H1 (cell line): ENCODE results near the gene MEGF11. TPM values are rescaled to one million over a fixed set of nuclear protein-coding genes. Genes with fewer than 3 reads are reported as not detected.

Experiments used
- CTCF ChIA-PET: fragments of 300-600 bp; sonication (Branson Sonifier 250); formaldehyde crosslinking; loops from one replicate; lab custom pipeline; 2021; ENCODE audit not compliant: partially characterized antibody; lab: Charles Lee
- POLR2A ChIA-PET: fragments of 300-600 bp; sonication (Branson Sonifier 250); formaldehyde crosslinking; loops from one replicate; lab custom pipeline; 2021; ENCODE audit warnings: inconsistent platforms; ENCODE audit not compliant: partially characterized antibody; lab: Charles Lee
- DNase-seq, 2 experiments: peaks; one replicate each; pipeline versions ENCODE4 v3.0.0 to v3.0.0-alpha.2; 2010 to 2022; ENCODE audit warnings: low spot score in 2 of 2, low read depth in 1 of 2, mixed read lengths in 1 of 2
- FAIRE-seq: peaks from 2 replicates; lab custom pipeline; 2011; peaks lifted over from hg19 to GRCh38; lab: Jason Lieb, UNC
- H2AFZ ChIP-seq: 2 replicates; pipeline ENCODE4 v1.8.1; 2012; ENCODE audit warnings: low read length, inconsistent platforms
- H2AK5ac ChIP-seq: 2 replicates; pipeline ENCODE4 v1.6.1; 2013; ENCODE audit warnings: low read depth, low read length
- H2BK120ac ChIP-seq: replicated peaks from 2 replicates; pipeline ENCODE3; 2013; ENCODE audit warnings: low read depth, low read length, inconsistent platforms
- H2BK12ac ChIP-seq: 2 replicates; pipeline ENCODE4 v1.6.1; 2013; ENCODE audit warnings: low read depth, low read length
- H2BK15ac ChIP-seq: 2 replicates; pipeline ENCODE4 v1.6.1; 2013; ENCODE audit warnings: low read length
- H2BK20ac ChIP-seq: 2 replicates; pipeline ENCODE4 v1.6.1; 2013; ENCODE audit warnings: low read length
- H2BK5ac ChIP-seq: 2 replicates; pipeline ENCODE4 v1.6.1; 2013; ENCODE audit warnings: low read depth, low read length
- H3K14ac ChIP-seq: 2 replicates; pipeline ENCODE4 v1.6.1; 2013; ENCODE audit warnings: inconsistent platforms; ENCODE audit not compliant: insufficient read length
- H3K18ac ChIP-seq: 2 replicates; pipeline ENCODE4 v1.6.1; 2013; ENCODE audit warnings: low read length; ENCODE audit errors: extremely low read depth
- H3K23ac ChIP-seq: 2 replicates; pipeline ENCODE4 v1.6.1; 2013; ENCODE audit warnings: inconsistent platforms; ENCODE audit not compliant: insufficient read length
- H3K23me2 ChIP-seq: 2 replicates; pipeline ENCODE4 v1.6.1; 2013; ENCODE audit warnings: low read depth, low read length
- H3K27ac ChIP-seq: 2 replicates; pipeline ENCODE4 v1.6.1; 2011; ENCODE audit warnings: low read depth, low read length, inconsistent platforms
- H3K27me3 ChIP-seq, 4 experiments: replicated peaks in 1 of 4; 1 replicate in 1 of 4; 2 replicates in 3 of 4; pipeline versions ENCODE4 v1.6.1 to v1.8.1; 2011 to 2013; ENCODE audit warnings: low read length in 3 of 4, mild to moderate bottlenecking in 3 of 4, inconsistent platforms in 2 of 4, mixed read lengths in 2 of 4, moderate library complexity in 1 of 4; ENCODE audit not compliant: control insufficient read depth in 3 of 4, insufficient read depth in 3 of 4; ENCODE audit errors: extremely low read depth in 1 of 4
- H3K36me3 ChIP-seq, 4 experiments: 2 replicates each; pipeline versions ENCODE4 v1.6.1 to v1.8.1; 2011 to 2013; ENCODE audit warnings: mild to moderate bottlenecking in 4 of 4, low read length in 3 of 4, moderate library complexity in 2 of 4, control low read depth in 1 of 4, inconsistent platforms in 1 of 4; ENCODE audit not compliant: insufficient read depth in 4 of 4, control insufficient read depth in 2 of 4
- H3K4ac ChIP-seq: replicated peaks from 2 replicates; pipeline ENCODE3; 2013; ENCODE audit warnings: low read length, low read depth, mixed read lengths, inconsistent platforms; ENCODE audit not compliant: insufficient read length
- H3K4me1 ChIP-seq, 4 experiments: replicated peaks in 1 of 4; 1 replicate in 1 of 4; 2 replicates in 3 of 4; pipeline versions ENCODE4 v1.6.1 to v1.8.1; 2011 to 2013; ENCODE audit warnings: low read length in 3 of 4, inconsistent platforms in 2 of 4, mixed read lengths in 1 of 4; ENCODE audit not compliant: insufficient read depth in 4 of 4, control insufficient read depth in 3 of 4
- H3K4me2 ChIP-seq, 2 experiments: 2 replicates each; pipeline versions ENCODE4 v1.6.1 to v1.8.1; 2011 to 2013; ENCODE audit warnings: low read depth in 2 of 2, low read length in 2 of 2, control low read depth in 1 of 2, inconsistent platforms in 1 of 2, mild to moderate bottlenecking in 1 of 2; ENCODE audit not compliant: insufficient read depth in 1 of 2
- H3K4me3 ChIP-seq, 4 experiments: fragments of 200-600, 300-600 bp in 1 of 4; sonication (generic), shearing (Covaris generic), sonication (Bioruptor Twin) in 1 of 4; 2 replicates each; pipeline versions ENCODE4 v1.5.1 to v1.8.1; 2011 to 2016; ENCODE audit warnings: low read length in 4 of 4, low read depth in 3 of 4, control low read depth in 2 of 4, inconsistent platforms in 2 of 4, mild to moderate bottlenecking in 2 of 4, mixed read lengths in 1 of 4, moderate library complexity in 1 of 4; ENCODE audit not compliant: insufficient read depth in 2 of 4; ENCODE audit errors: extremely low read depth in 1 of 4
- H3K56ac ChIP-seq: replicated peaks from 2 replicates; pipeline ENCODE3; 2013; ENCODE audit warnings: low read depth, mild to moderate bottlenecking, mixed read lengths, low read length, inconsistent platforms; ENCODE audit not compliant: insufficient read length
- H3K79me1 ChIP-seq: 2 replicates; pipeline ENCODE4 v1.6.1; 2013; ENCODE audit warnings: low read depth, low read length, control low read depth
- H3K79me2 ChIP-seq, 2 experiments: 2 replicates each; pipeline versions ENCODE4 v1.6.1 to v1.8.1; 2012 to 2013; ENCODE audit warnings: low read length in 2 of 2, mild to moderate bottlenecking in 2 of 2, inconsistent platforms in 1 of 2; ENCODE audit not compliant: insufficient read depth in 2 of 2, control insufficient read depth in 1 of 2
- H3K9ac ChIP-seq, 4 experiments: replicated peaks in 1 of 4; 1 replicate in 1 of 4; 2 replicates in 3 of 4; pipeline versions ENCODE4 v1.6.1 to v1.8.1; 2011 to 2013; ENCODE audit warnings: low read depth in 3 of 4, low read length in 3 of 4, control low read depth in 2 of 4, mild to moderate bottlenecking in 2 of 4, moderate library complexity in 2 of 4, inconsistent platforms in 1 of 4; ENCODE audit errors: extremely low read depth in 1 of 4
- H3K9me3 ChIP-seq, 2 experiments: 2 replicates each; pipeline versions ENCODE4 v1.6.1 to v1.8.1; 2012 to 2013; ENCODE audit warnings: mild to moderate bottlenecking in 2 of 2, moderate library complexity in 2 of 2, control low read depth in 1 of 2, inconsistent platforms in 1 of 2, low read depth in 1 of 2, low read length in 1 of 2, mixed read lengths in 1 of 2; ENCODE audit not compliant: insufficient read depth in 2 of 2
- H4K20me1 ChIP-seq, 2 experiments: replicated peaks in 1 of 2; 2 replicates each; pipeline versions ENCODE3 to v1.8.1; 2011 to 2013; ENCODE audit warnings: inconsistent platforms in 2 of 2, low read length in 2 of 2, mild to moderate bottlenecking in 1 of 2; ENCODE audit not compliant: insufficient read depth in 2 of 2, control insufficient read depth in 1 of 2
- H4K5ac ChIP-seq: 2 replicates; pipeline ENCODE4 v1.6.1; 2013; ENCODE audit warnings: low read length, low read depth, mixed read lengths, inconsistent platforms; ENCODE audit not compliant: insufficient read length
- H4K8ac ChIP-seq: 2 replicates; pipeline ENCODE4 v1.8.0; 2013; ENCODE audit warnings: mild to moderate bottlenecking, moderate library complexity, low read length, inconsistent platforms; ENCODE audit not compliant: insufficient read depth; ENCODE audit errors: extremely low read depth
- H4K91ac ChIP-seq: replicated peaks from 2 replicates; pipeline ENCODE3; 2013; ENCODE audit warnings: low read length, mixed read lengths, inconsistent platforms; ENCODE audit not compliant: insufficient read length
- CHD1 ChIP-seq: IDR thresholded peaks from 2 replicates; pipeline ENCODE4 v1.6.1; 2012; ENCODE audit warnings: low read depth, low read length, improper control_type of control experiment
- CREB1 ChIP-seq: IDR thresholded peaks from 2 replicates; pipeline ENCODE4 v1.6.1; 2012; ENCODE audit warnings: inconsistent platforms
- CTBP2 ChIP-seq: IDR thresholded peaks from 2 replicates; pipeline ENCODE4 v1.7.0; 2011; ENCODE audit warnings: borderline replicate concordance, mild to moderate bottlenecking, moderate library complexity, mixed read lengths, low read length; ENCODE audit not compliant: insufficient read depth, insufficient read length
- KDM1A ChIP-seq: fragments of 200-600, 300-600 bp; sonication (generic); IDR thresholded peaks from 2 replicates; pipeline ENCODE4 v1.7.1; 2016; ENCODE audit warnings: mild to moderate bottlenecking, low read length, borderline replicate concordance
- KDM4A ChIP-seq: IDR thresholded peaks from one replicate; pipeline ENCODE4 v1.7.1; 2012; ENCODE audit warnings: low read depth, mild to moderate bottlenecking, moderate library complexity, low read length, inconsistent platforms; ENCODE audit not compliant: severe bottlenecking
- NANOG ChIP-seq: IDR thresholded peaks from 2 replicates; pipeline ENCODE4 v1.6.1; 2011; ENCODE audit warnings: low read length, low read depth, mild to moderate bottlenecking, inconsistent platforms; ENCODE audit not compliant: insufficient read depth, poor library complexity, severe bottlenecking
- RAD21 ChIP-seq, 2 experiments: IDR thresholded peaks in 1 of 2; conservative IDR thresholded peaks in 1 of 2; 2 replicates each; pipeline ENCODE4 v1.6.1; 2011; ENCODE audit warnings: low read depth in 2 of 2, low read length in 2 of 2, improper control_type of control experiment in 1 of 2, inconsistent platforms in 1 of 2, mild to moderate bottlenecking in 1 of 2, moderate library complexity in 1 of 2
- RNF2 ChIP-seq: fragments of 200-900, 300-1000 bp; sonication (generic); IDR thresholded peaks from 2 replicates; pipeline ENCODE4 v1.7.1; 2016; ENCODE audit warnings: borderline replicate concordance, low read depth, mild to moderate bottlenecking, antibody characterized with exemption, low read length; ENCODE audit not compliant: poor library complexity, severe bottlenecking; ENCODE audit errors: missing control alignments
- SAP30 ChIP-seq: fragments of 300-600 bp; sonication (generic); IDR thresholded peaks from 2 replicates; pipeline ENCODE4 v1.7.1; 2012; ENCODE audit warnings: low read length, moderate library complexity, mild to moderate bottlenecking, inconsistent platforms; ENCODE audit not compliant: insufficient read depth, insufficient replicate concordance
- WGBS, 2 experiments: shearing (Covaris generic) in 1 of 2; methylation state at CpG; one replicate each; pipeline versions ENCODE4 v1.1.6 to v1.1.7; 2013 to 2015; ENCODE audit warnings: low lambda C conversion rate in 2 of 2, mixed read lengths in 2 of 2, inconsistent platforms in 1 of 2, low coverage in 1 of 2, missing lambda C conversion rate in 1 of 2; ENCODE audit not compliant: insufficient replicate concordance in 2 of 2, insufficient coverage in 1 of 2, insufficient read length in 1 of 2; ENCODE audit errors: extremely low coverage in 1 of 2, missing lambda C conversion rate in 1 of 2; 5-methylcytosine and 5-hydroxymethylcytosine counted together
- polyA plus RNA-seq, 7 experiments: library from polyadenylated mRNA; depleted of rRNA in 3 of 7; stranded (reverse) in 5 of 7; unstranded in 2 of 7; fragments of >200 nt in 5 of 7; fragments of 200-250 nt in 2 of 7; gene quantifications; 1 replicate in 5 of 7; 2 replicates in 1 of 7; 4 replicates in 1 of 7; pipeline versions ENCODE4 v1.2.1 to v1.2.3, GENCODE V29; 2011 to 2013; ENCODE audit warnings: missing spikeins in 2 of 7, mixed read lengths in 2 of 7
- total RNA-seq: library from RNA; stranded (reverse); fragmentation: NEBNext Ultra II Directional; extraction: Animal tissue kit (Norgen Biotek cat#: 25700); gene quantifications from 2 replicates; pipeline ENCODE4 v1.2.1, GENCODE V29; 2021
- TF ChIP-seq, protein P1 (sequence below): IDR thresholded peaks from 2 replicates; pipeline ENCODE4 v1.6.1; 2012; ENCODE audit warnings: inconsistent platforms
- TF ChIP-seq, protein P2 (sequence below): IDR thresholded peaks from 2 replicates; pipeline ENCODE4 v1.6.1; 2011; ENCODE audit warnings: low read length, improper control_type of control experiment

Gene MEGF11
- total and polyA plus RNA-seq, 2 of the 8 experiments (the other 6 are each of a cell fraction or from before 2014, with no cell fraction given), result 4.4 to 4.8 TPM

GRCh38 chr15:66084704-66085103 is 168.8 kb downstream of the MEGF11 start:
- no peak overlapping the region for H3K56ac ChIP-seq
- H2BK20ac ChIP-seq, result no peak overlapping the region
- H4K8ac ChIP-seq, result no peak overlapping the region
- no peak overlapping the region for H2BK12ac ChIP-seq
- no peak overlapping the region for H2BK5ac ChIP-seq
- H2BK15ac ChIP-seq, result no peak overlapping the region
- ChIA-PET POLR2A (no interaction called here), CTCF (interaction anchor here (0.6 to 3.3 kb wide), 36 partner anchors 10 to 168 kb away, joined by 3 to 27 read pairs (median 4); no protein-coding TSS in a partner anchor)
- peaks cover 5 to 6% of the 10 kb centered on the region in 2 experiments for H3K9me3 ChIP-seq
- no peak for DNase-seq
- H2BK120ac ChIP-seq, result no peak overlapping the region
- H3K27ac ChIP-seq, result no peak overlapping the region
- no peak for FAIRE-seq
- H3K14ac ChIP-seq, result no peak overlapping the region
- H3K4me1 ChIP-seq, result peaks cover 0 to 3% (median 1%) of the 10 kb centered on the region in 4 experiments; a peak in 3 of 7 replicates
- no peaks in the 10 kb centered on the region for H3K79me1 ChIP-seq
- no peak overlapping the region for H4K5ac ChIP-seq
- no peaks in the 10 kb centered on the region for H3K27me3 ChIP-seq
- H4K20me1 ChIP-seq, result no peaks in the 10 kb centered on the region
- no peak overlapping the region for H3K23ac ChIP-seq
- no peak overlapping the region for H4K91ac ChIP-seq
- no peak overlapping the region for H3K4ac ChIP-seq
- 92% methylated on average over 9 of the region's 10 CpGs; no CpG with 5 or more reads in 1 of the 2 experiments for WGBS, 2 experiments
- no peak overlapping the region for H2AK5ac ChIP-seq
- H3K23me2 ChIP-seq, result no peaks in the 10 kb centered on the region
- H3K4me2 ChIP-seq, result no peak overlapping the region
- H3K18ac ChIP-seq, result no peak overlapping the region
- no peaks in the 10 kb centered on the region for H3K36me3 ChIP-seq
- H3K79me2 ChIP-seq, result no peaks in the 10 kb centered on the region
- H3K9ac ChIP-seq, result no peak overlapping the region
- no peak overlapping the region for H2AFZ ChIP-seq
- no peak overlapping the region for H3K4me3 ChIP-seq
- TF ChIP-seq KDM1A, result no peak
- no peak for TF ChIP-seq CTBP2
- TF ChIP-seq, protein P1, sequence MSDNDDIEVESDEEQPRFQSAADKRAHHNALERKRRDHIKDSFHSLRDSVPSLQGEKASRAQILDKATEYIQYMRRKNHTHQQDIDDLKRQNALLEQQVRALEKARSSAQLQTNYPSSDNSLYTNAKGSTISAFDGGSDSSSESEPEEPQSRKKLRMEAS, result no peak
- no peak for TF ChIP-seq RAD21 (IDR thresholded peaks at IDR 0.05 in 1 of 2, conservative IDR thresholded peaks at IDR 0.05 in 1 of 2; ENCODE audit: low read depth in 2 of 2, low read length in 2 of 2)
- TF ChIP-seq NANOG, result no peak
- TF ChIP-seq, protein P2, sequence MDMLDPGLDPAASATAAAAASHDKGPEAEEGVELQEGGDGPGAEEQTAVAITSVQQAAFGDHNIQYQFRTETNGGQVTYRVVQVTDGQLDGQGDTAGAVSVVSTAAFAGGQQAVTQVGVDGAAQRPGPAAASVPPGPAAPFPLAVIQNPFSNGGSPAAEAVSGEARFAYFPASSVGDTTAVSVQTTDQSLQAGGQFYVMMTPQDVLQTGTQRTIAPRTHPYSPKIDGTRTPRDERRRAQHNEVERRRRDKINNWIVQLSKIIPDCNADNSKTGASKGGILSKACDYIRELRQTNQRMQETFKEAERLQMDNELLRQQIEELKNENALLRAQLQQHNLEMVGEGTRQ, result no peak
- no peak for TF ChIP-seq CHD1
- no peak for TF ChIP-seq SAP30
- TF ChIP-seq KDM4A, result no peak
- TF ChIP-seq CREB1, result no peak
- no peak for TF ChIP-seq RNF2
